HG03095 (cell line): Measurements from ENCODE around the gene PCDHB7.
"Not testable (repeated sequence)": the region's sequence is repeated elsewhere in the genome, so short reads cannot be mapped to it uniquely, and the experiment has no call there.

Experiments used
- ATAC-seq: cut with Tn5 transposase; IDR thresholded peaks from one replicate; pipeline ENCODE4 v1.9.1; 2021; ENCODE audit warnings: moderate library complexity; ENCODE audit not compliant: unreplicated experiment

PCDHB7 gene

GRCh38 chr5:141223112-141223783, 50.8 kb downstream of the PCDHB7 start, which contains the start of gene PCDHB14:
Gene PCDHB14 (plus strand): TSS chr5:141223343. CDS start chr5:141223506, 163 bp downstream.
- no peak for ATAC-seq

DNA sequence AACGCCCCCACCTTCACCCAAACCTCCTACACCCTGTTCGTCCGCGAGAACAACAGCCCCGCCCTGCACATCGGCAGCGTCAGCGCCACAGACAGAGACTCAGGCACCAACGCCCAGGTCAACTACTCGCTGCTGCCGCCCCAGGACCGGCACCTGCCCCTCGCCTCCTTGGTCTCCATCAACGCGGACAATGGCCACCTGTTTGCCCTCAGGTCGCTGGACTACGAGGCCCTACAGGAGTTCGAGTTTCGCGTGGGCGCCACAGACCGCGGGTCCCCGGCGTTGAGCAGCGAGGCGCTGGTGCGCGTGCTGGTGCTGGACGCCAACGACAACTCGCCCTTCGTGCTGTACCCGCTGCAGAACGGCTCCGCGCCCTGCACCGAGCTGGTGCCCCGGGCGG, 52.4 kb downstream of the PCDHB7 start:
- not testable (repeated sequence) for ATAC-seq

DNA sequence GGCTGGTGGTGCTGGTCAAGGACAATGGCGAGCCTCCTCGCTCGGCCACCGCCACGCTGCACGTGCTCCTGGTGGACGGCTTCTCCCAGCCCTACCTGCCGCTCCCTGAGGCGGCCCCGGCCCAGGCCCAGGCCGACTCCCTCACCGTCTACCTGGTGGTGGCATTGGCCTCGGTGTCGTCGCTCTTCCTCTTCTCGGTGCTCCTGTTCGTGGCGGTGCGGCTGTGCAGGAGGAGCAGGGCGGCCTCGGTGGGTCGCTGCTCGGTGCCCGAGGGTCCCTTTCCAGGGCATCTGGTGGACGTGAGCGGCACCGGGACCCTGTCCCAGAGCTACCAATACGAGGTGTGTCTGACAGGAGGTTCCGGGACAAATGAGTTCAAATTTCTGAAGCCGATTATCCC, 53.0 kb downstream of the PCDHB7 start:
- ATAC-seq: not testable (repeated sequence)
